ENCODE results near the gene SPACA7.

The SPACA7 gene, protein sequence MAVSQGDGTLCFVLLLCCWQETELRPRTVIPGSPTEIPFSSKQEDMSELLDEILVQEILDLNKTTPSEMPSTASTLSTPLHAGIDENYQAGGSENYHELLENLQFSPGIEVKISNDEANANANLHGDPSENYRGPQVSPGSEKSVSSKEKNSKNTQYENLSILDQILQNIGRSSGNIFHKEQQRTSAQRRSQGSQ

DNA sequence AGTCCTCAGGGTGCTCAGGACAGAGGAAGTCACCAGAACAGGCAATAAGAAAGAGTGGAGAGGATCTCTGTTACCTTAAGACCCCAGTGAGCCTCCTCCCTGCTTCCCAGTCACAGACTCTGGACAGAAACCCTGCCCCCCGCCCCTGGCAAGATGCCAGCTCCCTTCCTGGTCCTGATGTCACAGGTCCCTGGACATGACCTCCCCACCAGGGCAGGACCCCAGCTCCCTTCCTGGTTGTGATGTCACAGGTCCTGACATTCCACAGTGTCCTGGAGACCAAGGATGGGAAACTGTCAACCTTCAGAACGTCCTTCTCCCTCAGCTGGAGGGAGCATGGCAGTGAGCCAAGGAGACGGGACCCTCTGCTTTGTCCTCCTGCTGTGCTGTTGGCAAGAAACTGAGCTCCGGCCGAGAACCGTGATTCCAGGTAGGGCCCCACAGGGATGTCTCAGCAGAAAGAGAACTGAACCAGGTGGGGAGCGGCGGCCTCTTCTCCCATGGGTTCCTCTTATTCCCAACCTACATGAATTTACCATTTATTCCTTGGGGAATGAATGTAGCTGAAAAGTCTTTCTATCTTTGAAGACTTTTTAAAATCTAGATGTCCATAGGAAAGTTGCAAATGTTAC, at the start of gene SPACA7:
TSS of gene SPACA7 (plus strand) at position 306 of the 632 bp plus-strand sequence. CDS start at position 337, 31 bp downstream.
- Histone ChIP-seq H3K27me3 (ENCODE audit: control insufficient read depth, insufficient read depth, low read length) (no peaks in the 10 kb centered on the region), H3K36me3 (ENCODE audit: control insufficient read depth, insufficient read depth, low read length) (no peaks in the 10 kb centered on the region), H3K4me1 (ENCODE audit: control insufficient read depth, insufficient read depth, low read length) (no peaks in the 10 kb centered on the region), H3K27ac (ENCODE audit: low read depth, low read length) (no peak within 1 kb of the TSS), H3K4me3 (ENCODE audit: low read length) (no peak within 1 kb of the TSS), H3K9ac (ENCODE audit: low read length) (no peak within 1 kb of the TSS)

GRCh38 chr13:112326821-112327370, 49.3 kb upstream of the SPACA7 start:
- H3K9ac ChIP-seq (ENCODE audit: low read length) = no peak overlapping the region
- H3K27ac ChIP-seq (ENCODE audit: low read depth, low read length) = no peak overlapping the region
- peaks cover 9% of the 10 kb centered on the region for H3K27me3 ChIP-seq (ENCODE audit: control insufficient read depth, insufficient read depth, low read length)
- peaks cover 4% of the 10 kb centered on the region for H3K4me1 ChIP-seq (ENCODE audit: control insufficient read depth, insufficient read depth, low read length)
- H3K4me3 ChIP-seq (ENCODE audit: low read length) = no peak overlapping the region
- no peaks in the 10 kb centered on the region for H3K36me3 ChIP-seq (ENCODE audit: control insufficient read depth, insufficient read depth, low read length)

DNA sequence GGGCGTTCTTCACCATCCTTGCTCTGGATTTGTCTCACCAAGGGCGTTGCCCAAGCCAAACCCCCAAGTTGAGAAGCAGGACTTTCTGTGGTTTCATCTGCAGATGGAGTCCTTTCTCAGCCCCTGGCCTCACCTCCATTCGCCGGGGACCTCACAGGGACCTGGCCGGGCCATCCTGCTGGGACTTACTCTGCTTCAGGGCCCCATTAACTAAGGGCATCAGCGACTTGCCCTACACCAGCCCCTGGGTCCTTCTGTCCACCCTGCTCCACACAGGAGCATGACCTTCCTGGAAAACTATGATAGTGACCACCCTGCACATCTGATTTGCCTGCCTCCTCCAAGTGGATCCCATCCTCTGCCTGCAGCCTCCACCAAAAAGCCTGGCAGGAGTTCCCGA, 47.2 kb upstream of the SPACA7 start:
- H3K27me3 ChIP-seq (ENCODE audit: control insufficient read depth, insufficient read depth, low read length) = peaks cover 12% of the 10 kb centered on the region
- no peak overlapping the region for H3K27ac ChIP-seq (ENCODE audit: low read depth, low read length)
- H3K4me1 ChIP-seq (ENCODE audit: control insufficient read depth, insufficient read depth, low read length) = peaks cover 4% of the 10 kb centered on the region
- H3K4me3 ChIP-seq (ENCODE audit: low read length) = no peak overlapping the region
- H3K36me3 ChIP-seq (ENCODE audit: control insufficient read depth, insufficient read depth, low read length) = no peaks in the 10 kb centered on the region
- H3K9ac ChIP-seq (ENCODE audit: low read length) = no peak overlapping the region

DNA sequence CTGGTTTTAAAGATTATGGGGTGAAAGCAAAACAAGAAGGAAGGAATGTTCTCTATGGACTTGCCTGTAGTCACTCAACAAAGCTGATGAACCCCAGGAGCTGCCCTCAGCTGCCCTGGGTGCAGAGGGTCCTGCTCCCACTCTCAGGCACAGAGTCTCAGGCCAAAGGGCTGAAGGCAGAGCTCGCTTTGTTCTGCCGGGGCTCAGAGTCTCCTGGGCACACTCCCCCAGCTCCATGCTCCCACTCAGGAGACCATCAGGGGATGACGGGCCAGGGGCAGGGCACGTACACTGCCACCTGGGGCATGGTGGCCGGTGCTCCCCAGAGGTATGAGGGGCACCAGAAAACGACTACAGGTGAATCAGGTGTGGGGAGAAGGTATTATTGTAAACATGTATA, 46.8 kb upstream of the SPACA7 start:
- H3K4me1 ChIP-seq (ENCODE audit: control insufficient read depth, insufficient read depth, low read length) = peaks cover 4% of the 10 kb centered on the region
- no peak overlapping the region for H3K27ac ChIP-seq (ENCODE audit: low read depth, low read length)
- peaks cover 12% of the 10 kb centered on the region for H3K27me3 ChIP-seq (ENCODE audit: control insufficient read depth, insufficient read depth, low read length)
- no peak overlapping the region for H3K4me3 ChIP-seq (ENCODE audit: low read length)
- H3K36me3 ChIP-seq (ENCODE audit: control insufficient read depth, insufficient read depth, low read length) = no peaks in the 10 kb centered on the region
- H3K9ac ChIP-seq (ENCODE audit: low read length) = no peak overlapping the region

- Histone ChIP-seq H3K36me3 (ENCODE audit: control insufficient read depth, insufficient read depth, low read length) (no peaks in the 10 kb centered on the region), H3K4me3 (ENCODE audit: low read length) (no peak overlapping the region), H3K27ac (ENCODE audit: low read depth, low read length) (no peak overlapping the region), H3K4me1 (ENCODE audit: control insufficient read depth, insufficient read depth, low read length) (peaks cover 4% of the 10 kb centered on the region), H3K27me3 (ENCODE audit: control insufficient read depth, insufficient read depth, low read length) (peaks cover 12% of the 10 kb centered on the region), H3K9ac (ENCODE audit: low read length) (no peak overlapping the region)
Observed at GRCh38 chr13:112330066-112330465, 46.1 kb upstream of the SPACA7 start.

DNA sequence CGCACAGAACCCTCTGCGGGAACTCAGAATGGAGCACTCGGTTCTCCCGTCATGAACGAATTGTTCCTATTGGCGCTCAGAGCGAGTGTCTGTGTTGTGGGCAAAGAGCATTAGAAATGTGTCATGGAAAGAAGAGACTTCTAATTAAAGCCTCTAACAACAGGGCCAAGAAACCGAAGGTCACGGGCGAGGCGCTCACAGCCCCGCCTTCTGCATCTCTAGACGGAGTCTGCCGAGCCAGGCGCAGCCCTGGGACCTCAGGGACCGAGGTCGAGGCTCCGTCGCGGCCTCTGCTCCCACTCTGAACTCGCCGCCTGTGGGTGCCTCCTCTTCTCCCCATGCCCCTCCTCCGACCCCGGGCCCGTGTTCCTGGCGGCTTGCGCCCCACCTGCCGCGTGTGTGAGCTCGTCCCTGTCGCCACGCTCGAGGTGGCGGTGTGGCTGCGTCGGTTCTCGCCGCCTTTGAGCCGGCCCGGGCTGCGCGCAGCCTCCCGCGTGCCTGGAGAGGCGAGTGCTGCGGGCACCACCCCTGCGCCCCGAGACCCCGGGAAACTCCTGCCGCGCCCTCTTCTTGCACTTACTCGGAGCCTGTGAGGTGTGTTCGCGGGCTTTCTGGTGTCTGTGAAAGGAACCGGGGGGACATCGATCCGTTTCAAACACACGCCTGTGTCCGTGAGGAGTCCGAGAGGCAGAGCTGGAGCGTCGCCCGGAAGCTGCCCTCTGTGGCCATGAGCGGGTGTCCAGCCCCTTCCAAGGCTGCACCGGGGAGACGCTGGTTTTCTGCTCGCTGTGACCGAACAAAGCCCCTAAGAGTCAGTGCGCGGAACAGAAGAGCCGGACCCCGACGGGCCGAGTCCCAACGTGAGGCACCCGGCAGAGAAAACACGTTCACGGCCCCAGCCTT, 45.4 kb upstream of the SPACA7 start:
- Histone ChIP-seq H3K9ac (ENCODE audit: low read length) (no peak overlapping the region), H3K27me3 (ENCODE audit: control insufficient read depth, insufficient read depth, low read length) (peaks cover 12% of the 10 kb centered on the region), H3K4me3 (ENCODE audit: low read length) (no peak overlapping the region), H3K36me3 (ENCODE audit: control insufficient read depth, insufficient read depth, low read length) (no peaks in the 10 kb centered on the region), H3K27ac (ENCODE audit: low read depth, low read length) (no peak overlapping the region), H3K4me1 (ENCODE audit: control insufficient read depth, insufficient read depth, low read length) (peaks cover 4% of the 10 kb centered on the region)

GRCh38 chr13:112331675-112332074, 44.5 kb upstream of the SPACA7 start:
- Histone ChIP-seq H3K4me1 (ENCODE audit: control insufficient read depth, insufficient read depth, low read length) (no peaks in the 10 kb centered on the region), H3K27ac (ENCODE audit: low read depth, low read length) (no peak overlapping the region), H3K36me3 (ENCODE audit: control insufficient read depth, insufficient read depth, low read length) (no peaks in the 10 kb centered on the region), H3K27me3 (ENCODE audit: control insufficient read depth, insufficient read depth, low read length) (peaks cover 12% of the 10 kb centered on the region), H3K9ac (ENCODE audit: low read length) (no peak overlapping the region), H3K4me3 (ENCODE audit: low read length) (no peak overlapping the region)

GRCh38 chr13:112332727-112333126, 43.4 kb upstream of the SPACA7 start:
- no peak overlapping the region for H3K9ac ChIP-seq (ENCODE audit: low read length)
- H3K4me1 ChIP-seq (ENCODE audit: control insufficient read depth, insufficient read depth, low read length) = no peaks in the 10 kb centered on the region
- peaks cover 12% of the 10 kb centered on the region for H3K27me3 ChIP-seq (ENCODE audit: control insufficient read depth, insufficient read depth, low read length)

GRCh38 chr13:112333756-112334543, 42.2 kb upstream of the SPACA7 start:
- H3K4me1 ChIP-seq (ENCODE audit: control insufficient read depth, insufficient read depth, low read length) = no peaks in the 10 kb centered on the region
- H3K9ac ChIP-seq (ENCODE audit: low read length) = no peak overlapping the region
- H3K27ac ChIP-seq (ENCODE audit: low read depth, low read length) = no peak overlapping the region
- H3K4me3 ChIP-seq (ENCODE audit: low read length) = no peak overlapping the region
- H3K27me3 ChIP-seq (ENCODE audit: control insufficient read depth, insufficient read depth, low read length) = peaks cover 12% of the 10 kb centered on the region
- no peaks in the 10 kb centered on the region for H3K36me3 ChIP-seq (ENCODE audit: control insufficient read depth, insufficient read depth, low read length)

More at GRCh38 chr13:112332727-112333126, 43.4 kb upstream of the SPACA7 start:
- Histone ChIP-seq H3K27ac (ENCODE audit: low read depth, low read length) (no peak overlapping the region), H3K4me3 (ENCODE audit: low read length) (no peak overlapping the region), H3K36me3 (ENCODE audit: control insufficient read depth, insufficient read depth, low read length) (no peaks in the 10 kb centered on the region)

DNA sequence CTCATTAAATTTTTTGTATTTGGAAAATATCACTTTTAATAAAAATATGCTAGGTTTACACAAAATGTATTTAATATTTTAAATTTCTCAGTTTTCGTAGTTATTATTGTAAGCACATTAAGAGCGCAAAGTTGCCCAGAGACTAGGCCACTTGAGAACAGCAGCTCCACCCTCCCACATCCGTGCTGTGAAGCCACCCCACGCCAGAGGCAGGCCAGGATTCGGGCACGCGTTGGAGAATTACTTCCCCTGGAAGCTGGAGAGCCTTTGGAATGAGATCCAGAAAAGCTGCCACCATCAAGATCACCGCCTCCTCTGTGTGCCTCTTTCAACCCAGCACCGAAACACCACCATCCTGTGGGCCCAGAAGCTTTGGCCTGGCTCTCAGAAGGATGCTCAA, 41.0 kb upstream of the SPACA7 start:
- no peak overlapping the region for H3K4me3 ChIP-seq (ENCODE audit: low read length)
- H3K4me1 ChIP-seq (ENCODE audit: control insufficient read depth, insufficient read depth, low read length) = no peaks in the 10 kb centered on the region
- peaks cover 12% of the 10 kb centered on the region for H3K27me3 ChIP-seq (ENCODE audit: control insufficient read depth, insufficient read depth, low read length)
- no peak overlapping the region for H3K27ac ChIP-seq (ENCODE audit: low read depth, low read length)
- no peaks in the 10 kb centered on the region for H3K36me3 ChIP-seq (ENCODE audit: control insufficient read depth, insufficient read depth, low read length)
- H3K9ac ChIP-seq (ENCODE audit: low read length) = no peak overlapping the region

DNA sequence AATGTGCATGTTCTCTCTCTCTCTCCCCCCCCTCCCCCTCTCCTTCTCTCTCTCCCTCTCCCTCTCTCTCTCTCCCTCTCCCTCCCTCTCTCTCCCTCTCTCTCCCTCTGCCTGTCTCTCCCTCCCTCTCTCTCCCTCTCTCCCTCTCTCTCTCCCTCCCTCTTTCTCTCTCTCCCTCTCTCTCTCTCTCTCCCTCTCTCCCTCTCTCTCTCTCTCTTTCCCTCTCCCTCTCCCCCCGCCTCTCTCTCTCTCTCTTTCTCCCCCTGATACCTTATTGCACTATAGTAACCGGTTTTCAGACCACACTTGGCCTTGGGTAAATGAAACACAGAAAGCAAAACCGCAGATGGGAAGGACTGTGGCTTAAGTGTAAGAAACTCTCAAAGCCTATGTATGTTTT, 34.7 kb upstream of the SPACA7 start:
- no peak overlapping the region for H3K27ac ChIP-seq (ENCODE audit: low read depth, low read length)
- H3K4me1 ChIP-seq (ENCODE audit: control insufficient read depth, insufficient read depth, low read length) = no peaks in the 10 kb centered on the region
- no peaks in the 10 kb centered on the region for H3K36me3 ChIP-seq (ENCODE audit: control insufficient read depth, insufficient read depth, low read length)
- peaks cover 2% of the 10 kb centered on the region for H3K27me3 ChIP-seq (ENCODE audit: control insufficient read depth, insufficient read depth, low read length)
- no peak overlapping the region for H3K9ac ChIP-seq (ENCODE audit: low read length)
- no peak overlapping the region for H3K4me3 ChIP-seq (ENCODE audit: low read length)
